ENCODE results near the gene NLGN3.

DNA sequence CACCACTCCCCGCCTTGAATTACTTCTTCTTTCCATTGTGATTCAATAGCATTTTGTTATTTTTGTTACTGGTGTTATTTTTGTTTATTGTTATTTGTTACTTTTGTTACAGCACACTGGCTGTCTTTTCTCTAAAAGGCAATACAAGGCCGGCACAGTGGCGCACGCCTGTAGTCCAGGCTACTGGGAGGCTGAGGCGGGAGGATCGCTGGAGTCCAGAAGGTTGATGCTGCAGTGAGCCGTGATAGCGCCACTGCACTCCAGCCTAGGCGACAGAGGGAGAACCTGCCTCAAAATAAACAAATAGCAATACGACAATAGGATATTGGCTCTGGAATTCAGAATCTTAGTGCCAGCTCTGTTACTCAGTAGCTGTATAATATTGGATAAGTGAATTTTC, 27.3 kb upstream of the NLGN3 start:
- TF ChIP-seq, protein P1, sequence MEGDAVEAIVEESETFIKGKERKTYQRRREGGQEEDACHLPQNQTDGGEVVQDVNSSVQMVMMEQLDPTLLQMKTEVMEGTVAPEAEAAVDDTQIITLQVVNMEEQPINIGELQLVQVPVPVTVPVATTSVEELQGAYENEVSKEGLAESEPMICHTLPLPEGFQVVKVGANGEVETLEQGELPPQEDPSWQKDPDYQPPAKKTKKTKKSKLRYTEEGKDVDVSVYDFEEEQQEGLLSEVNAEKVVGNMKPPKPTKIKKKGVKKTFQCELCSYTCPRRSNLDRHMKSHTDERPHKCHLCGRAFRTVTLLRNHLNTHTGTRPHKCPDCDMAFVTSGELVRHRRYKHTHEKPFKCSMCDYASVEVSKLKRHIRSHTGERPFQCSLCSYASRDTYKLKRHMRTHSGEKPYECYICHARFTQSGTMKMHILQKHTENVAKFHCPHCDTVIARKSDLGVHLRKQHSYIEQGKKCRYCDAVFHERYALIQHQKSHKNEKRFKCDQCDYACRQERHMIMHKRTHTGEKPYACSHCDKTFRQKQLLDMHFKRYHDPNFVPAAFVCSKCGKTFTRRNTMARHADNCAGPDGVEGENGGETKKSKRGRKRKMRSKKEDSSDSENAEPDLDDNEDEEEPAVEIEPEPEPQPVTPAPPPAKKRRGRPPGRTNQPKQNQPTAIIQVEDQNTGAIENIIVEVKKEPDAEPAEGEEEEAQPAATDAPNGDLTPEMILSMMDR (IDR thresholded peaks at IDR 0.05; ENCODE audit: poor library complexity): no peak
- TF ChIP-seq EZH2 (IDR thresholded peaks at IDR 0.05; ENCODE audit: borderline replicate concordance) (no peak), EZH2phosphoT487 (IDR thresholded peaks at IDR 0.05; ENCODE audit: low read depth, severe bottlenecking, unreplicated experiment) (no peak)

Measured in hepatocyte (in vitro differentiated cells).